GM21737 (cell line): ENCODE data around the gene TXNDC12.
A peak's percentile ranks its signal among the peaks of the same experiment; 100 is the strongest.
"Not testable (repeated sequence)": the region's sequence is repeated elsewhere in the genome, so short reads cannot be mapped to it uniquely, and the experiment has no call there.

Experiments used
- ATAC-seq: cut with Tn5 transposase; IDR thresholded peaks from one replicate; pipeline ENCODE4 v1.9.1; 2021; ENCODE audit warnings: mild to moderate bottlenecking, moderate library complexity; ENCODE audit not compliant: unreplicated experiment

Gene TXNDC12

GRCh38 chr1:52053862-52054261 is 1.1 kb downstream of the TXNDC12 start:
- ATAC-seq: no peak

GRCh38 chr1:52049337-52049736 is 5.7 kb downstream of the TXNDC12 start:
- ATAC-seq: not testable (repeated sequence)

- not testable (repeated sequence) for ATAC-seq
These were observed 9.3 kb downstream of the TXNDC12 start for GRCh38 chr1:52045666-52046195.

GRCh38 chr1:52045236-52045635 is 9.8 kb downstream of the TXNDC12 start:
- no peak for ATAC-seq

GRCh38 chr1:52041551-52042185 is 13.3 kb downstream of the TXNDC12 start:
- ATAC-seq: no peak

- ATAC-seq: no peak
These were observed 17.1 kb downstream of the TXNDC12 start for GRCh38 chr1:52037909-52038308.

GRCh38 chr1:52037402-52037814 is 17.6 kb downstream of the TXNDC12 start:
- ATAC-seq: no peak

GRCh38 chr1:52034050-52034384 is 21.0 kb downstream of the TXNDC12 start:
- no peak for ATAC-seq

- ATAC-seq: peak; percentile 80
These were observed 21.6 kb downstream of the TXNDC12 start, which contains the start of gene KTI12 for GRCh38 chr1:52033190-52034049. KTI12 (minus strand) TSS chr1:52033810; CDS start chr1:52033761, 49 bp downstream.

- peak; percentile 34 for ATAC-seq
These were observed 22.2 kb downstream of the TXNDC12 start for GRCh38 chr1:52032785-52033131.

- peak; percentile 23 for ATAC-seq
These were observed 22.7 kb downstream of the TXNDC12 start for GRCh38 chr1:52032124-52032784.

- not testable (repeated sequence) for ATAC-seq
These were observed 26.2 kb downstream of the TXNDC12 start for GRCh38 chr1:52028839-52029238.

GRCh38 chr1:52028328-52028727 is 26.7 kb downstream of the TXNDC12 start:
- no peak for ATAC-seq

GRCh38 chr1:52026278-52026677 is 28.7 kb downstream of the TXNDC12 start:
- no peak for ATAC-seq

GRCh38 chr1:52022133-52022532 is 32.9 kb downstream of the TXNDC12 start:
- no peak for ATAC-seq

- no peak for ATAC-seq
These were observed 46.8 kb downstream of the TXNDC12 start for GRCh38 chr1:52008071-52008809.

GRCh38 chr1:52007215-52008002 is 47.6 kb downstream of the TXNDC12 start:
- ATAC-seq: no peak

- ATAC-seq: not testable (repeated sequence)
These were observed 48.9 kb downstream of the TXNDC12 start for GRCh38 chr1:52006081-52006553.

GRCh38 chr1:52005548-52005947 is 49.4 kb downstream of the TXNDC12 start:
- ATAC-seq: not testable (repeated sequence)

GRCh38 chr1:52003877-52004276 is 51.1 kb downstream of the TXNDC12 start:
- no peak for ATAC-seq
